Smooth muscle cell (in vitro differentiated cells): ENCODE data around the gene FITM1. TPM values are rescaled to one million over a fixed set of nuclear protein-coding genes. Genes with fewer than 3 reads are reported as not detected.

Experiments
- DNase-seq: peaks from one replicate; lab custom pipeline; 2025; ENCODE audit not compliant: unreplicated experiment; lab: John Stamatoyannopoulos, UW
- H2AFZ ChIP-seq: fragments of 200-600 bp; sonication (generic); 2 replicates; pipeline ENCODE4 v1.6.0; 2016; ENCODE audit warnings: antibody characterized with exemption, low read depth, mild to moderate bottlenecking
- H3F3A ChIP-seq: fragments of 200-600 bp; sonication (generic); 2 replicates; pipeline ENCODE4 v1.6.0; 2017; ENCODE audit warnings: antibody characterized with exemption, low read depth
- H3K27ac ChIP-seq: fragments of 200-600 bp; sonication (generic); 2 replicates; pipeline ENCODE4 v1.5.1; 2016; ENCODE audit warnings: low read depth, mild to moderate bottlenecking
- H3K27me3 ChIP-seq: fragments of 200-600 bp; sonication (generic); 2 replicates; pipeline ENCODE4 v1.6.1; 2016; ENCODE audit warnings: low read depth, mild to moderate bottlenecking
- H3K36me3 ChIP-seq: fragments of 200-600 bp; sonication (generic); 2 replicates; pipeline ENCODE4 v1.5.1; 2016; ENCODE audit warnings: low read depth
- H3K4me1 ChIP-seq: fragments of 200-600 bp; sonication (generic); 2 replicates; pipeline ENCODE4 v1.5.1; 2016; ENCODE audit warnings: low read depth
- H3K4me2 ChIP-seq: fragments of 200-600 bp; sonication (generic); 2 replicates; pipeline ENCODE4 v1.6.0; 2016; ENCODE audit warnings: mild to moderate bottlenecking
- H3K4me3 ChIP-seq: fragments of 200-600 bp; sonication (generic); 2 replicates; pipeline ENCODE4 v1.5.1; 2016; ENCODE audit warnings: mild to moderate bottlenecking
- H3K79me2 ChIP-seq: fragments of 200-600 bp; sonication (generic); 2 replicates; pipeline ENCODE4 v1.6.0; 2016; ENCODE audit warnings: low read depth, mild to moderate bottlenecking
- H3K9ac ChIP-seq: fragments of 200-600 bp; sonication (generic); 2 replicates; pipeline ENCODE4 v1.6.0; 2016; ENCODE audit warnings: low read depth
- H3K9me3 ChIP-seq: fragments of 200-600 bp; sonication (generic); replicated peaks from 2 replicates; pipeline ENCODE4 v1.5.1; 2016; ENCODE audit warnings: low read depth
- H4K20me1 ChIP-seq: fragments of 200-600 bp; sonication (generic); 2 replicates; pipeline ENCODE4 v1.6.0; 2016; ENCODE audit warnings: low read depth
- CTCF ChIP-seq: fragments of 200-600 bp; sonication (generic); IDR thresholded peaks from 2 replicates; pipeline ENCODE4 v1.5.1; 2017; ENCODE audit warnings: borderline replicate concordance, mild to moderate bottlenecking, antibody characterized with exemption; ENCODE audit not compliant: insufficient read depth, poor library complexity, severe bottlenecking
- WGBS: methylation state at CpG from one replicate; pipeline ENCODE4 v1.1.7; 2016; ENCODE audit warnings: low lambda C conversion rate; 5-methylcytosine and 5-hydroxymethylcytosine counted together
- polyA plus RNA-seq: library from polyadenylated mRNA; unstranded; fragments of >200 nt; fragmentation: Nextera tagmentation; extraction: Ambion mirVana; gene quantifications from 2 replicates; pipeline ENCODE4 v1.2.1, GENCODE V29; 2016
- total RNA-seq: library from RNA; depleted of rRNA; stranded (reverse); fragments of >200 nt; gene quantifications from 2 replicates; pipeline ENCODE4 v1.2.3, GENCODE V29; 2014

FITM1 gene
- total and polyA plus RNA-seq, 2 experiments from 2014 or later = 0.31 TPM; not detected in 1

- no peaks in the 10 kb centered on the region for H4K20me1 ChIP-seq
- H3K9me3 ChIP-seq = no peaks in the 10 kb centered on the region
- H3F3A ChIP-seq = no peaks in the 10 kb centered on the region
- 88% methylated on average over 9 of the region's 9 CpGs for WGBS
- H3K27me3 ChIP-seq = no peaks in the 10 kb centered on the region
- no peak overlapping the region for H3K4me2 ChIP-seq
- no peak overlapping the region for H3K9ac ChIP-seq
- H3K79me2 ChIP-seq = no peaks in the 10 kb centered on the region
- no peaks in the 10 kb centered on the region for H3K36me3 ChIP-seq
- DNase-seq = no peak
- TF ChIP-seq CTCF = no peak
- no peak overlapping the region for H3K4me3 ChIP-seq
- H2AFZ ChIP-seq = no peak overlapping the region
- no peak overlapping the region for H3K27ac ChIP-seq
- peaks cover 2% of the 10 kb centered on the region for H3K4me1 ChIP-seq
Observed at GRCh38 chr14:24110060-24110459, 20.4 kb upstream of the FITM1 start.

GRCh38 chr14:24110523-24110922, 19.9 kb upstream of the FITM1 start:
- Histone ChIP-seq H3K27ac (no peak overlapping the region), H3F3A (no peaks in the 10 kb centered on the region), H4K20me1 (no peaks in the 10 kb centered on the region), H3K9me3 (no peaks in the 10 kb centered on the region), H3K9ac (no peak overlapping the region), H3K27me3 (no peaks in the 10 kb centered on the region), H3K36me3 (no peaks in the 10 kb centered on the region), H3K4me1 (peaks cover 2% of the 10 kb centered on the region), H2AFZ (no peak overlapping the region), H3K4me2 (no peak overlapping the region), H3K4me3 (no peak overlapping the region), H3K79me2 (no peaks in the 10 kb centered on the region)
- WGBS = 97% methylated on average over 1 of the region's 1 CpG
- no peak for TF ChIP-seq CTCF
- no peak for DNase-seq

DNA sequence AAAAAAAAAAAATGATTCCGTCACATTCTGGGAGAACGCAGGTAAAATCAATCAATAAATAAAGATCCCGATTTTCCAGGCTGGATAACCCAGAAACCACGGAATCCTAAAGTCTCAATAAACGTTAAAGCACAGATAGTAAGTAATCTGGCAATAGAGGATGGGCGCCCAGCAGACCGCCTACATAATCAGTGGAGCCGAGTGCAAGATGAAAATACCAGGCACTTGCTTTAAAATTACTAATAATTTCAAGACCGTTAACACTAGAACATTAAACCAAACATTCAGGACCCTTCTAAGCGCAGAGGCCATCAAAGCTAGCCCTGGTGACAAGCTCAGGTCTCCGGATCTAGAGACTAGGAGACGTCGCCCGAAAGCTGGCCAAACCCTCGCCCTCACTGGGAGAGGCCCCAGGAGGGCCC, 17.1 kb upstream of the FITM1 start:
- peak overlapping the region; percentile 97 for H3K27ac ChIP-seq
- no peaks in the 10 kb centered on the region for H3K36me3 ChIP-seq
- peak overlapping the region; percentile 48 for H2AFZ ChIP-seq
- H3K27me3 ChIP-seq = no peaks in the 10 kb centered on the region
- no peaks in the 10 kb centered on the region for H3K9me3 ChIP-seq
- no peak for DNase-seq
- peaks cover 11% of the 10 kb centered on the region for H3K79me2 ChIP-seq
- no peaks in the 10 kb centered on the region for H4K20me1 ChIP-seq
- no peak for TF ChIP-seq CTCF
- WGBS = 15% methylated on average over 15 of the region's 15 CpGs
- peaks cover 12% of the 10 kb centered on the region for H3K4me1 ChIP-seq
- no peaks in the 10 kb centered on the region for H3F3A ChIP-seq
- peak overlapping the region; percentile 92 for H3K4me2 ChIP-seq
- peak overlapping the region; percentile 80 for H3K4me3 ChIP-seq
- H3K9ac ChIP-seq = peak overlapping the region; percentile 94

GRCh38 chr14:24113801-24114531, 16.5 kb upstream of the FITM1 start:
- WGBS = under 1% methylated on average over 40 of the region's 42 CpGs
- Histone ChIP-seq H3K27me3 (no peaks in the 10 kb centered on the region), H3K4me3 (peak overlapping the region; percentile 80), H2AFZ (peak overlapping the region; percentile 85), H3K4me1 (peaks cover 12% of the 10 kb centered on the region), H3K36me3 (no peaks in the 10 kb centered on the region), H3K79me2 (peaks cover 11% of the 10 kb centered on the region), H3K9ac (peak overlapping the region; percentile 94), H3K27ac (peak overlapping the region; percentile 97), H3K4me2 (peak overlapping the region; percentile 92), H4K20me1 (no peaks in the 10 kb centered on the region), H3K9me3 (no peaks in the 10 kb centered on the region), H3F3A (no peaks in the 10 kb centered on the region)
- no peak for TF ChIP-seq CTCF
- peak; percentile 78 for DNase-seq
